LNCaP clone FGC (cell line): Measurements from ENCODE around the gene PRND.
"Not testable (repeated sequence)": the region's sequence is repeated elsewhere in the genome, so short reads cannot be mapped to it uniquely, and the experiment has no call there.

Experiments used
- DNase-seq: peaks from one replicate; pipeline ENCODE4 v3.0.0-alpha.2; 2011; ENCODE audit warnings: low read depth
- H3K4me3 ChIP-seq: 2 replicates; pipeline ENCODE4 v1.5.1; 2011; ENCODE audit warnings: mild to moderate bottlenecking, low read depth, low read length, control low read depth
- CTCF ChIP-seq: IDR thresholded peaks from 2 replicates; pipeline ENCODE4 v1.5.1; 2012; ENCODE audit warnings: mild to moderate bottlenecking; ENCODE audit not compliant: control insufficient read depth, insufficient read depth; ENCODE audit errors: extremely low read depth

The PRND gene

GRCh38 chr20:4766631-4767030 is 44.9 kb downstream of the PRND start:
- H3K4me3 ChIP-seq: no peak overlapping the region
- TF ChIP-seq CTCF: no peak
- DNase-seq: no peak

GRCh38 chr20:4767084-4767483 is 45.4 kb downstream of the PRND start:
- no peak overlapping the region for H3K4me3 ChIP-seq
- DNase-seq: no peak
- no peak for TF ChIP-seq CTCF

- TF ChIP-seq CTCF: no peak
- DNase-seq: no peak
- H3K4me3 ChIP-seq: no peak overlapping the region
These were observed 47.6 kb downstream of the PRND start for GRCh38 chr20:4769328-4769727.

GRCh38 chr20:4770026-4770425 is 48.3 kb downstream of the PRND start:
- TF ChIP-seq CTCF: no peak
- DNase-seq: no peak
- H3K4me3 ChIP-seq: no peak overlapping the region

- H3K4me3 ChIP-seq: no peak overlapping the region
- DNase-seq: no peak
- no peak for TF ChIP-seq CTCF
These were observed 49.3 kb downstream of the PRND start for GRCh38 chr20:4771004-4771403.

- TF ChIP-seq CTCF: no peak
- DNase-seq: no peak
- no peak overlapping the region for H3K4me3 ChIP-seq
These were observed 50.4 kb downstream of the PRND start for GRCh38 chr20:4772132-4772531.

- not testable (repeated sequence) for H3K4me3 ChIP-seq, DNase-seq
These were observed 51.3 kb downstream of the PRND start for GRCh38 chr20:4773014-4773413.

- no peak for TF ChIP-seq CTCF
- no peak for DNase-seq
These were observed 52.0 kb downstream of the PRND start for GRCh38 chr20:4773736-4774135.

More at GRCh38 chr20:4773736-4774135, 52.0 kb downstream of the PRND start:
- no peak overlapping the region for H3K4me3 ChIP-seq
